Fibroblast of upper back skin (primary cell): Measurements from ENCODE around the gene SOX4.
A peak's percentile ranks its signal among the peaks of the same experiment; 100 is the strongest.

Experiments
- DNase-seq: peaks from one replicate; pipeline ENCODE4 v3.0.0-alpha.2; 2013

Gene SOX4

GRCh38 chr6:21615504-21615903 lies 22.0 kb downstream of the SOX4 start:
- DNase-seq = no peak

GRCh38 chr6:21616005-21616404 lies 22.5 kb downstream of the SOX4 start:
- DNase-seq = no peak

GRCh38 chr6:21625642-21626041 lies 32.1 kb downstream of the SOX4 start:
- no peak for DNase-seq

GRCh38 chr6:21626756-21627155 lies 33.2 kb downstream of the SOX4 start:
- no peak for DNase-seq

- no peak for DNase-seq
Observed at GRCh38 chr6:21628160-21628559, 34.6 kb downstream of the SOX4 start.

GRCh38 chr6:21633511-21634109 lies 40.1 kb downstream of the SOX4 start:
- no peak for DNase-seq

- DNase-seq = peak; percentile 94
Observed at GRCh38 chr6:21634582-21634981, 41.0 kb downstream of the SOX4 start.

- DNase-seq = peak; percentile 50
Observed at GRCh38 chr6:21636876-21637275, 43.3 kb downstream of the SOX4 start.

GRCh38 chr6:21639316-21639715 lies 45.8 kb downstream of the SOX4 start:
- no peak for DNase-seq
